ENCODE measurements around the gene CACNA1G. TPM values are rescaled to one million over a fixed set of nuclear protein-coding genes. Genes with fewer than 3 reads are reported as not detected.
A peak's percentile ranks its signal among the peaks of the same experiment; 100 is the strongest.

Gene CACNA1G
- total and polyA plus RNA-seq, 7 donors = 0.02 to 0.24 (median 0.04) TPM; not detected in 2

DNA sequence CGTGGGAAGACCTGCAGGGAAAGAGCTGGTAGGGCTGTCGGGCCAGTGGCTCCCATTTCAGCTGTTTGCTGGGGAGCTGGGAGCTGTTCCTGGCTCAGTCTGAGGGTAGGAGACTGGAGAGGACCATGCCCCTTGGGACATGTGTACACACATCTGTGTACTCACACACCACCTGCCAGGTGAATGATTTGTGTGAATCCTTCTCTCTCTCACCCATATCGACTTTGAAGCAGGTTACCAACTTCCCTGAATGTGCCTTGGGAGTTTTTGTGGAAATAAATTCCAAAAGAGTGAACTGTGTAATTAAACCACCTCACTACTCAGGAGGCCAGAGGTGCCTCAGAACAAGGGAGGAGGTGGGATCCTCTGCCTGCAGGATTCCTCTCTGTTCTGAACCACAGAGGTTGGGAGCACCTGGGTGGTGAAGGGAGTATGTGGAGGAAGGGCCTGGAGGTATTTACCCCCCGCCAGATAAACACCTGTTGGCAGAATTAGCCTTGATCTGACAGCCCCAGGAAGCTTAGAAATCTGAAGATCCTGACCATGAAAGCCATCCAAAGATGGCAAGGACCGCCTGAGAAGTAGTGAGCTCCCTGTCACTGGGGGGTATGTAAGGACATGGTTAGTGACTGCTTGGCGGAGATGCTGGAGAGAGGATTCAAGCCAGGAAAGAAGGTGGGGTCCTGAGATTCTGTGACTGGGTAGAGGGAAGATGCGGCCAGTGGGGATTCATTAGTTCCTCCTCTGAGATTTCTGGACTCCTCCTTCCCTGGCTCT lies 77.5 kb downstream of the CACNA1G start:
- Histone ChIP-seq H3K4me1 (peaks cover 20% of the 10 kb centered on the region), H3K27me3 (ENCODE audit: insufficient read depth in 3 of 3, low read length in 2 of 3) (peaks cover 0 to 34% (median 23%) of the 10 kb centered on the region in 3 donors), H3K27ac (no peak overlapping the region), H3K4me3 (no peak overlapping the region), H3K9me3 (no peaks in the 10 kb centered on the region), H3K36me3 (ENCODE audit: insufficient read depth in 1 of 2, low read depth in 1 of 2) (no peaks in the 10 kb centered on the region)
- TF ChIP-seq, protein P1, sequence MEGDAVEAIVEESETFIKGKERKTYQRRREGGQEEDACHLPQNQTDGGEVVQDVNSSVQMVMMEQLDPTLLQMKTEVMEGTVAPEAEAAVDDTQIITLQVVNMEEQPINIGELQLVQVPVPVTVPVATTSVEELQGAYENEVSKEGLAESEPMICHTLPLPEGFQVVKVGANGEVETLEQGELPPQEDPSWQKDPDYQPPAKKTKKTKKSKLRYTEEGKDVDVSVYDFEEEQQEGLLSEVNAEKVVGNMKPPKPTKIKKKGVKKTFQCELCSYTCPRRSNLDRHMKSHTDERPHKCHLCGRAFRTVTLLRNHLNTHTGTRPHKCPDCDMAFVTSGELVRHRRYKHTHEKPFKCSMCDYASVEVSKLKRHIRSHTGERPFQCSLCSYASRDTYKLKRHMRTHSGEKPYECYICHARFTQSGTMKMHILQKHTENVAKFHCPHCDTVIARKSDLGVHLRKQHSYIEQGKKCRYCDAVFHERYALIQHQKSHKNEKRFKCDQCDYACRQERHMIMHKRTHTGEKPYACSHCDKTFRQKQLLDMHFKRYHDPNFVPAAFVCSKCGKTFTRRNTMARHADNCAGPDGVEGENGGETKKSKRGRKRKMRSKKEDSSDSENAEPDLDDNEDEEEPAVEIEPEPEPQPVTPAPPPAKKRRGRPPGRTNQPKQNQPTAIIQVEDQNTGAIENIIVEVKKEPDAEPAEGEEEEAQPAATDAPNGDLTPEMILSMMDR (IDR thresholded peaks at IDR 0.05) = no peak
- intact Hi-C loops (cut with DNase I) = no loop called here
- 92 to 95% (median 92%) methylated on average over 7 of the region's 7 CpGs for WGBS, 3 donors
- ATAC-seq = no peak
- DNase-seq = no peak

DNA sequence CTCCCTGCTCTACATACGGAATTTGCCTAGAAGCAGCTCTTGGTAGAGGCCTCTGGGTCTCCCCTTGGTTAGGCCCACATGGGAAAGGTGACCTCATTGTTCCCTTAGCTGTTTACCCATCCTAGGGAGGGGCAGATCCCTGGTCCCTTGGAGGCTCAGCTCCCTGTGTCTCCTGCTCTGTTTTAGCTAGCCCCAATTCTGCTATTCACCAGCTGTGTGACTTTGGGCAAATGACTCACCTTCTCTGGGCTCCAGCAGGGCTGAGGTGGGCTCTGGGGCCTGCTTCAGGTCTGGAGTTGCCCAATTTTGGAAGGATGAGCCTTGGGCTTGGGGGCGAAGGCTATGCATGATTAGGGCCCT lies 78.1 kb downstream of the CACNA1G start:
- no peaks in the 10 kb centered on the region for H3K9me3 ChIP-seq
- no peak overlapping the region for H3K4me3 ChIP-seq
- intact Hi-C loops (cut with DNase I) = no loop called here
- no peak for DNase-seq
- peaks cover 20% of the 10 kb centered on the region for H3K4me1 ChIP-seq
- 76 to 94% (median 77%) methylated on average over 2 of the region's 2 CpGs for WGBS, 3 donors
- TF ChIP-seq, protein P1 (IDR thresholded peaks at IDR 0.05) = no peak
- H3K36me3 ChIP-seq (ENCODE audit: insufficient read depth in 1 of 2, low read depth in 1 of 2) = no peaks in the 10 kb centered on the region
- H3K27ac ChIP-seq = no peak overlapping the region
- ATAC-seq = no peak
- H3K27me3 ChIP-seq (ENCODE audit: insufficient read depth in 3 of 3, low read length in 2 of 3) = peaks cover 0 to 29% (median 23%) of the 10 kb centered on the region in 3 donors

DNA sequence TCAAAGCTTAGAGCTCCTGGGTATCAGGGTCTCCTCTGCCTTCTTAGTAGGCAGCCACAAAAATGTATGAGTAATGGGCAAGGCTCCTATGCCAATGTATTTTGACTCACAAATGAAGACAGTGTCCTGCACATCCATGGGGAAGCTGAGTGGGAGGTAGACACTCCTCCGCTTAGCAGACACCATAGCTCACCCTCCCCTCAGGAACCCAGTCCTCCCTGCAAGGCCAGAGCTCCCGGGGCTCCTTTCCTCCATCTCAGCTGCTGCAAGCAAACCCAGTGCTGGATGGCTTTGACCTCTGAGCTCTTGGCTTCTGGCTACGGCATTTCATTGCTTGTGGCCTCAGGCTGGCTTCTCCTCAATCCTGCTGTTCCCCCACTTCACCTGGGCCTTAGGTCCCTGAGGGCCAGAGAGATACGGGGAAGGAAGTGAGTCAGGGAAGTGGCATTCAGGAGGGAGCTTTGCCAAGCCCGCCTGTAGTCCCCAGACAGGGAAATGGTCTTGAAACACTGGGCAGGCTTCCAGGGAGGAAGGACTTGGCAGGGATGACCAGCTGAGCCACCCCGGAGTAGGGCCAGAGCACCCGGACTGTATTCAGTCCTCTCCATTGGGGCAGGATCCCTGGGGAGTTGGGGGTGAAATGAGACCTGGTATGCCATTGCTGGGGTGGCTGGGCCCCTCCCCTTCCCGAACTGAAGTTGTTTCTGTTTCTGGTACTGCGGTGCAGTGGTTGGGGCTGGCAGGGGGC lies 78.6 kb downstream of the CACNA1G start:
- Histone ChIP-seq H3K4me3 (no peak overlapping the region), H3K4me1 (peaks cover 20% of the 10 kb centered on the region), H3K27ac (no peak overlapping the region), H3K36me3 (ENCODE audit: insufficient read depth in 1 of 2, low read depth in 1 of 2) (no peaks in the 10 kb centered on the region), H3K9me3 (no peaks in the 10 kb centered on the region), H3K27me3 (ENCODE audit: insufficient read depth in 3 of 3, low read length in 2 of 3) (peaks cover 0 to 23% (median 19%) of the 10 kb centered on the region in 3 donors)
- TF ChIP-seq, protein P1 (IDR thresholded peaks at IDR 0.05) = no peak
- ATAC-seq (peak; percentile 63 to 78 (median 70)), DNase-seq (peak; percentile 87 to 88)
- 24 to 43% (median 26%) methylated on average over 9 of the region's 9 CpGs for WGBS, 3 donors
- intact Hi-C loops (cut with DNase I) = no loop called here

DNA sequence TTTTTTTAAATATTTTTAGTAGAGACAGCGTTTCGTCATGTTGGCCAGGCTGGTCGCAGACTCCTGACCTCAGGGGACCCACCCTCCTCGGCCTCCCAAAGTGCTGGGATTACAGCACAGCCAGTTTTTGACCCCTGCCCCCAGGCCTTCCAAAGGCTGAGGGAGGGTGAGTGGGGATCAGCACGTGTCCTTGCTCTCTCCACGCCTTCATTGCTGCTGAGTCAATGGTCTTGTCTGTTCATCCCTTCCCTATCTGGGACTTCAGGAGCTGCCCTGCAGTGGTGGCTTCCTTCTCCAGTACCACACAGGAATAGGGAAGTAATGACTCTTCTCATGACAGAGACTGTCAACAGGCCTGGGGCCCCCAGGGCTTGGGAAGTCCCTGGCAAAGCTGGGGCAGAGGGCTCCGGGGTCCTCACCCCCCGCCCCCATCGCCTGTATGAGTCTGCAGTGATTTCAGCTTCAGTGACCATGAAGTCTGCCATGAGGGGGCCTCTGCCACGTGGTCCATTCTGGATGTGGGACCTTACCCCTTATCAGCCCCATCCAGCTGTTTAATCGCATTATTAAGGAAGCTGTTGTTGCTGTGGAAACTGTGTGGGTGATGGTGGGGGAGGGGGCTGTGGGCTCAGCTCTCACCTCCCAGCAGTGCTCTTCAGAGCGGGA lies 80.3 kb downstream of the CACNA1G start:
- Histone ChIP-seq H3K4me1 (peaks cover 10% of the 10 kb centered on the region), H3K9me3 (no peaks in the 10 kb centered on the region), H3K4me3 (no peak overlapping the region), H3K27me3 (ENCODE audit: insufficient read depth in 3 of 3, low read length in 2 of 3) (peaks cover 0 to 8% (median 6%) of the 10 kb centered on the region in 3 donors), H3K27ac (no peak overlapping the region), H3K36me3 (ENCODE audit: insufficient read depth in 1 of 2, low read depth in 1 of 2) (no peaks in the 10 kb centered on the region)
- TF ChIP-seq, protein P1 (IDR thresholded peaks at IDR 0.05) = no peak
- intact Hi-C loops (cut with DNase I) = no loop called here
- 55 to 71% (median 62%) methylated on average over 12 of the region's 12 CpGs for WGBS, 3 donors
- ATAC-seq = peak in 2 of 4 donors; percentile 14 to 29
- no peak for DNase-seq

All from psoas muscle (tissue), 8 donors.